ENCODE measurements around the gene BOD1L2.

The BOD1L2 gene

DNA sequence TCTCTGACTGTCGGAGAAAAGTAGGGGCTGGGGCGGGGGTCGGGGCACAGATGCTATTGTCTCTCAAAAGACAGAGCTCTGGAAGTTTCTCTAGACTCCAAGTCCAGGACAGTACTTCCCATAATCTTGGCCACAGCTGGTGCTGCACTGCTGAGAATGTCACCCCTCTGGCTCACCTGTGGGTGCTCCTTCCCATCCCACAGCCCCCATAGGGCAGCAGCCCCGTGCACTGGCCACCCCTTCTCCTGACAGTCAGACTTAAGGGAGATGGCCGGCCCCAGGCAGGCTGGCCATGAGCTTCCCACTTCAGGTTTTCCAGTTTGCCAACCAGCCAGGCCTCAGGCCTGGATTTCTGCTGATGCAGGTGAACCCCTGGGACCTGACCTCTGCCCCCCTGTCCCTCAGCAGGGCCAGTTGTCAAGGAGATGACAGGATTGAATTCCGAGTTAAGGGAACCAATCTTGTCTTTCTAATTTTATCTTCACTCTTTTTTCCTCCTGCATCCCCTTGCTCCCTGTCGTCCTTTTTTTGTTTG, 30.2 kb upstream of the BOD1L2 start:
- Histone ChIP-seq H4K20me1 (ENCODE audit: insufficient read depth, low read length) (no peaks in the 10 kb centered on the region), H3K4me3 (ENCODE audit: low read length) (no peak overlapping the region)
- no peak for TF ChIP-seq EZH2phosphoT487 (IDR thresholded peaks at IDR 0.05; ENCODE audit: low read depth)
- TF ChIP-seq, protein P1, sequence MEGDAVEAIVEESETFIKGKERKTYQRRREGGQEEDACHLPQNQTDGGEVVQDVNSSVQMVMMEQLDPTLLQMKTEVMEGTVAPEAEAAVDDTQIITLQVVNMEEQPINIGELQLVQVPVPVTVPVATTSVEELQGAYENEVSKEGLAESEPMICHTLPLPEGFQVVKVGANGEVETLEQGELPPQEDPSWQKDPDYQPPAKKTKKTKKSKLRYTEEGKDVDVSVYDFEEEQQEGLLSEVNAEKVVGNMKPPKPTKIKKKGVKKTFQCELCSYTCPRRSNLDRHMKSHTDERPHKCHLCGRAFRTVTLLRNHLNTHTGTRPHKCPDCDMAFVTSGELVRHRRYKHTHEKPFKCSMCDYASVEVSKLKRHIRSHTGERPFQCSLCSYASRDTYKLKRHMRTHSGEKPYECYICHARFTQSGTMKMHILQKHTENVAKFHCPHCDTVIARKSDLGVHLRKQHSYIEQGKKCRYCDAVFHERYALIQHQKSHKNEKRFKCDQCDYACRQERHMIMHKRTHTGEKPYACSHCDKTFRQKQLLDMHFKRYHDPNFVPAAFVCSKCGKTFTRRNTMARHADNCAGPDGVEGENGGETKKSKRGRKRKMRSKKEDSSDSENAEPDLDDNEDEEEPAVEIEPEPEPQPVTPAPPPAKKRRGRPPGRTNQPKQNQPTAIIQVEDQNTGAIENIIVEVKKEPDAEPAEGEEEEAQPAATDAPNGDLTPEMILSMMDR (IDR thresholded peaks at IDR 0.05; ENCODE audit: low read depth, low read length) = no peak

DNA sequence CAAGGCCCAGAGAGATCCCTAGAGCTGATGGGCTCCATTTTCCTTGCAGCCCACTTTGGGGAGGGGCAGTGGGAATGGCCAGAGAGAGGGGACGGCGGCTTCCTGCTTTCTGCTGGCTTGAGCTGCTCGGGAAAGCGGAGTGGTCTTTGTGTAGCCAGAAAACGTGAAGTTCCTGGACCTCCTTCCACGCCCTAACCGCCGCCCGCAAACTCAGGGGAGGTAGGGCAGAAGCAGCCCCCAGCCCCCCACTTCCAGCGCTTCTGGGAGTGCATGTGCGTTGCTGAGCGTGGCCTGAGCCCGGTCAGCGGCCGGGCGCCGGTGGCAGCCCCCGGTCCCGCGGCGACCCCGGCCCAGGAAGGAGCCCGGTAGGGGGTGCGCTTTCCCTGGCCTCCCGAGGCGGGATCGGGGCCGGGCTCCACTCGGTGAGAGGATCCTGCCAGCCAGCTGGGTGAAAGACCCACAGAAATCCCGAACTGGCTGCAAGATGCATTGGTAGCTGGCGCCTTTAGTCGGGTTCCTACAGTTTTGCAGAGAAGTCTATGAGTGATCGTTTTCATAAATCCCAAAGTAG, 25.3 kb upstream of the BOD1L2 start:
- no peak overlapping the region for H3K4me2 ChIP-seq (ENCODE audit: low read length)
- no peak overlapping the region for H2AFZ ChIP-seq (ENCODE audit: low read depth, low read length)
- no peak overlapping the region for H3K4me3 ChIP-seq (ENCODE audit: low read length)
- H3K27me3 ChIP-seq (ENCODE audit: low read depth, low read length) = peaks cover 5% of the 10 kb centered on the region; the same call in 1 of the 2 replicates
- TF ChIP-seq, protein P1 (IDR thresholded peaks at IDR 0.05; ENCODE audit: low read depth, low read length) = no peak
- no peak for TF ChIP-seq EZH2phosphoT487 (IDR thresholded peaks at IDR 0.05; ENCODE audit: low read depth)
- no peaks in the 10 kb centered on the region for H4K20me1 ChIP-seq (ENCODE audit: insufficient read depth, low read length)
- H3K9me3 ChIP-seq (ENCODE audit: insufficient read depth, low read length) = no peaks in the 10 kb centered on the region
- no peaks in the 10 kb centered on the region for H3K79me2 ChIP-seq (ENCODE audit: low read length)
- no peaks in the 10 kb centered on the region for H3K36me3 ChIP-seq (replicated peaks; ENCODE audit: low read depth, low read length)
- H3K4me1 ChIP-seq (ENCODE audit: low read length) = no peaks in the 10 kb centered on the region
- no peak overlapping the region for H3K27ac ChIP-seq (ENCODE audit: low read length)
- H3K9ac ChIP-seq (ENCODE audit: low read length) = no peak overlapping the region

More for the DNA sequence above, 30.2 kb upstream of the BOD1L2 start:
- H3K4me1 ChIP-seq (ENCODE audit: low read length) = no peaks in the 10 kb centered on the region
- H3K36me3 ChIP-seq (replicated peaks; ENCODE audit: low read depth, low read length) = peaks cover 2% of the 10 kb centered on the region
- H3K27me3 ChIP-seq (ENCODE audit: low read depth, low read length) = peaks cover 10% of the 10 kb centered on the region; the same call in 1 of the 2 replicates
- no peak overlapping the region for H3K27ac ChIP-seq (ENCODE audit: low read length)
- no peak overlapping the region for H3K9ac ChIP-seq (ENCODE audit: low read length)
- no peak overlapping the region for H3K4me2 ChIP-seq (ENCODE audit: low read length)
- H3K79me2 ChIP-seq (ENCODE audit: low read length) = no peaks in the 10 kb centered on the region
- no peak overlapping the region for H2AFZ ChIP-seq (ENCODE audit: low read depth, low read length)
- peaks cover 7% of the 10 kb centered on the region for H3K9me3 ChIP-seq (ENCODE audit: insufficient read depth, low read length)

DNA sequence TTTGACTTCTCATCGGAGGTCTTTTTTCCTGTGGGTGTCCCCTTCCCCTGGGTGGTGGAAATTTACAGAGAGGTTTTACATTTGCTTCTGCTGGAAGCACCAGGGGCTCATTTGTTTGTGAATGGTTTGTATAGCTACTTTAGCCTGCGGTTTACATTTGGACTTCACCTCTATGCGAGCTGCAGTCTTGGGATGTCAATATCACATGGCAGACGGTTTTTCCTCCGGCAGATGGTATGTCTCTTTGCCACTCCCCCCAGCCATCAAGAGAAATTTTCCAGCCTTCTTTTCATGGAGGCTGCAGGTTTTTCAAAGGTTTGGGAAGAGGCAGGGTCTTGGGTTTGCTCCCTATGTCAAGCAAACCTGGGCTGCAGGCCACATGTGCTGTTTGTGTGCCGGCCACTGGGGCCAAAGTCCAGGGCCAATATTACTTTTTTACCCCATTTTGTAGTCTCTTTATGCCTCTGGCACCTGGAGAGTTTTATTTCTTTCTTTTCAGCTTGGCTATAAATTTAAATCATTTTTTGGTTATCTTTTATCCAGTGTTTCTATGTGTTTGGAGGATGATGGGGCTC, 23.9 kb upstream of the BOD1L2 start:
- Histone ChIP-seq H3K79me2 (ENCODE audit: low read length) (no peaks in the 10 kb centered on the region), H3K4me3 (ENCODE audit: low read length) (no peak overlapping the region), H3K27me3 (ENCODE audit: low read depth, low read length) (peaks cover 19% of the 10 kb centered on the region), H3K9me3 (ENCODE audit: insufficient read depth, low read length) (no peaks in the 10 kb centered on the region), H4K20me1 (ENCODE audit: insufficient read depth, low read length) (no peaks in the 10 kb centered on the region), H3K36me3 (replicated peaks; ENCODE audit: low read depth, low read length) (no peaks in the 10 kb centered on the region), H3K27ac (ENCODE audit: low read length) (no peak overlapping the region), H3K4me2 (ENCODE audit: low read length) (no peak overlapping the region), H2AFZ (ENCODE audit: low read depth, low read length) (no peak overlapping the region), H3K4me1 (ENCODE audit: low read length) (no peaks in the 10 kb centered on the region), H3K9ac (ENCODE audit: low read length) (no peak overlapping the region)
- TF ChIP-seq, protein P1 (IDR thresholded peaks at IDR 0.05; ENCODE audit: low read depth, low read length) = no peak
- TF ChIP-seq EZH2phosphoT487 (IDR thresholded peaks at IDR 0.05; ENCODE audit: low read depth) = no peak

DNA sequence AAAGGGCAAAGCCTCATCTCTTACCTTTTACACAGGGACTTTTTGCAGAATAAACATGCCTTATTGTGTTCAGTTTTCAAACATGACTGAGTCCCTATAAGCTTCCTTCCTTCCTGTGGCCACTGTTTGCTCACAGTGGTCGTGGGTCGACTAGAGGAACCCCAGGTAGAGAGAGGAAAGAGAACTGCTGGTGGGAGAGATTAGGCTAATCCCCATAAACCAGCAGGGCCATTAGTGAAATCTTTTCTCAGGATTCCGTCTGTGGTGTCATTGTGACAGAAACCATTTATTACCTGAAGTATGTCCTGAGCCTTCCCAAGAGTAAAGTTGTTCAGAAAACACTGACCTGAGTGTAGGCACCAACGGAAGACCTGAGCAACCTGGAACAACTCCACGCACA, 21.3 kb upstream of the BOD1L2 start:
- no peaks in the 10 kb centered on the region for H3K9me3 ChIP-seq (ENCODE audit: insufficient read depth, low read length)
- no peak overlapping the region for H3K27ac ChIP-seq (ENCODE audit: low read length)
- H4K20me1 ChIP-seq (ENCODE audit: insufficient read depth, low read length) = no peaks in the 10 kb centered on the region
- H3K4me2 ChIP-seq (ENCODE audit: low read length) = no peak overlapping the region
- peaks cover 8% of the 10 kb centered on the region for H3K4me1 ChIP-seq (ENCODE audit: low read length)
- H3K36me3 ChIP-seq (replicated peaks; ENCODE audit: low read depth, low read length) = no peaks in the 10 kb centered on the region
- H3K79me2 ChIP-seq (ENCODE audit: low read length) = no peaks in the 10 kb centered on the region
- no peak overlapping the region for H3K4me3 ChIP-seq (ENCODE audit: low read length)
- H3K27me3 ChIP-seq (ENCODE audit: low read depth, low read length) = peaks cover 39% of the 10 kb centered on the region
- TF ChIP-seq, protein P1 (IDR thresholded peaks at IDR 0.05; ENCODE audit: low read depth, low read length) = no peak
- no peak overlapping the region for H3K9ac ChIP-seq (ENCODE audit: low read length)
- H2AFZ ChIP-seq (ENCODE audit: low read depth, low read length) = no peak overlapping the region
